H9 (cell line): ENCODE measurements around the gene MTTP. TPM values are rescaled to one million over a fixed set of nuclear protein-coding genes. Genes with fewer than 3 reads are reported as not detected.

ENCODE experiments used
- DNase-seq: peaks from one replicate; pipeline ENCODE4 v3.0.0-alpha.2; 2017
- H2AFZ ChIP-seq: one replicate; pipeline ENCODE4 v1.6.1; 2013; ENCODE audit warnings: mild to moderate bottlenecking, low read length, control low read depth, moderate library complexity
- H2AK5ac ChIP-seq: 2 replicates; pipeline ENCODE4 v1.6.1; 2013; ENCODE audit warnings: low read length, control low read depth, mixed read lengths; ENCODE audit not compliant: insufficient read length
- H2BK120ac ChIP-seq: one replicate; pipeline ENCODE4 v1.6.1; 2013; ENCODE audit warnings: low read depth, mild to moderate bottlenecking, low read length, control low read depth, inconsistent platforms; ENCODE audit not compliant: poor library complexity, severe bottlenecking
- H2BK12ac ChIP-seq: 2 replicates; pipeline ENCODE4 v1.6.1; 2013; ENCODE audit warnings: low read length, control low read depth, mixed read lengths, low read depth; ENCODE audit not compliant: insufficient read length
- H2BK15ac ChIP-seq: 2 replicates; pipeline ENCODE4 v1.6.1; 2013; ENCODE audit warnings: low read depth, low read length, control low read depth
- H2BK20ac ChIP-seq: one replicate; pipeline ENCODE4 v1.6.1; 2013; ENCODE audit warnings: low read depth, mild to moderate bottlenecking, low read length, control low read depth, inconsistent platforms; ENCODE audit not compliant: poor library complexity, severe bottlenecking
- H2BK5ac ChIP-seq: 2 replicates; pipeline ENCODE4 v1.6.1; 2013; ENCODE audit warnings: low read length, control low read depth, mixed read lengths; ENCODE audit not compliant: insufficient read length
- H3K14ac ChIP-seq: 2 replicates; pipeline ENCODE4 v1.6.1; 2013; ENCODE audit warnings: low read length, control low read depth; ENCODE audit not compliant: insufficient read depth
- H3K18ac ChIP-seq: 2 replicates; pipeline ENCODE4 v1.6.1; 2013; ENCODE audit warnings: low read depth, mild to moderate bottlenecking, mixed read lengths, low read length, control low read depth; ENCODE audit not compliant: insufficient read length
- H3K23ac ChIP-seq: 2 replicates; pipeline ENCODE4 v1.6.1; 2013; ENCODE audit warnings: low read length, control low read depth, mixed read lengths, low read depth; ENCODE audit not compliant: insufficient read length
- H3K23me2 ChIP-seq: 2 replicates; pipeline ENCODE4 v1.6.1; 2013; ENCODE audit warnings: low read depth, mild to moderate bottlenecking, mixed read lengths, low read length, control low read depth; ENCODE audit not compliant: insufficient read length, poor library complexity, severe bottlenecking
- H3K27ac ChIP-seq: 2 replicates; pipeline ENCODE4 v1.5.1; 2013; ENCODE audit warnings: low read length, control low read depth, mixed read lengths, low read depth; ENCODE audit not compliant: insufficient read length
- H3K27me3 ChIP-seq: 2 replicates; pipeline ENCODE4 v1.6.1; 2013; ENCODE audit warnings: low read length, control low read depth, inconsistent platforms; ENCODE audit not compliant: insufficient read depth
- H3K4ac ChIP-seq: 2 replicates; pipeline ENCODE4 v1.6.1; 2013; ENCODE audit warnings: low read depth, mild to moderate bottlenecking, control low read depth, inconsistent platforms, low read length, moderate library complexity
- H3K4me1 ChIP-seq: 2 replicates; pipeline ENCODE4 v1.6.1; 2013; ENCODE audit warnings: low read length, control low read depth, inconsistent platforms; ENCODE audit not compliant: insufficient read depth
- H3K4me2 ChIP-seq: 2 replicates; pipeline ENCODE4 v1.6.1; 2013; ENCODE audit warnings: low read length, control low read depth, mixed read lengths; ENCODE audit not compliant: insufficient read length, insufficient read depth
- H3K56ac ChIP-seq: 2 replicates; pipeline ENCODE4 v1.6.1; 2013; ENCODE audit warnings: low read depth, mild to moderate bottlenecking, mixed read lengths, low read length, control low read depth; ENCODE audit not compliant: insufficient read length
- H3K79me1 ChIP-seq: 2 replicates; pipeline ENCODE4 v1.6.1; 2013; ENCODE audit warnings: low read depth, mild to moderate bottlenecking, moderate library complexity, low read length, control low read depth, inconsistent platforms; ENCODE audit not compliant: insufficient read depth, poor library complexity, severe bottlenecking
- H3K79me2 ChIP-seq: 2 replicates; pipeline ENCODE4 v1.6.1; 2013; ENCODE audit warnings: low read length, control low read depth, inconsistent platforms; ENCODE audit not compliant: insufficient read depth
- H3K9ac ChIP-seq: 2 replicates; pipeline ENCODE4 v1.6.1; 2013; ENCODE audit warnings: low read length, control low read depth, mixed read lengths; ENCODE audit not compliant: insufficient read length; ENCODE audit errors: extremely low read depth
- H3K9me3 ChIP-seq: one replicate; pipeline ENCODE4 v1.6.1; 2013; ENCODE audit warnings: low read depth, low read length, inconsistent platforms; ENCODE audit not compliant: control insufficient read depth
- H3T11ph ChIP-seq: one replicate; pipeline ENCODE4 v1.6.1; 2013; ENCODE audit warnings: mild to moderate bottlenecking, low read length, control low read depth, inconsistent platforms
- H4K20me1 ChIP-seq: one replicate; pipeline ENCODE4 v1.6.1; 2013; ENCODE audit not compliant: control insufficient read depth, insufficient read length, insufficient read depth
- H4K5ac ChIP-seq: 2 replicates; pipeline ENCODE4 v1.6.1; 2013; ENCODE audit warnings: low read depth, mild to moderate bottlenecking, mixed read lengths, low read length, control low read depth; ENCODE audit not compliant: insufficient read length
- H4K8ac ChIP-seq: replicated peaks from 2 replicates; pipeline ENCODE4 v1.6.1; 2013; ENCODE audit warnings: low read length, control low read depth, mixed read lengths, low read depth; ENCODE audit not compliant: insufficient read length
- H4K91ac ChIP-seq: 2 replicates; pipeline ENCODE4 v1.6.1; 2013; ENCODE audit warnings: low read depth, mild to moderate bottlenecking, moderate library complexity, mixed read lengths, low read length, control low read depth; ENCODE audit not compliant: insufficient read length
- H3K27ac Mint-ChIP-seq, 3 experiments: 2 replicates in 2 of 3; 3 replicates in 1 of 3; pipeline ENCODE4 v1.8.0; 2020 to 2021; ENCODE audit warnings: mixed read lengths in 3 of 3, mild to moderate bottlenecking in 1 of 3, moderate library complexity in 1 of 3
- H3K27me3 Mint-ChIP-seq: 2 replicates; pipeline ENCODE4 v1.8.0; 2021; ENCODE audit warnings: low read depth, mild to moderate bottlenecking, moderate library complexity, mixed read lengths
- H3K36me3 Mint-ChIP-seq, 3 experiments: 2 replicates in 2 of 3; 3 replicates in 1 of 3; pipeline ENCODE4 v1.8.0; 2020 to 2021; ENCODE audit warnings: low read depth in 3 of 3, mixed read lengths in 3 of 3; ENCODE audit not compliant: insufficient read depth in 1 of 3
- H3K4me1 Mint-ChIP-seq, 2 experiments: 2 replicates each; pipeline ENCODE4 v1.8.0; 2020; ENCODE audit warnings: mixed read lengths in 2 of 2
- H3K4me3 Mint-ChIP-seq, 2 experiments: 2 replicates in 1 of 2; 3 replicates in 1 of 2; pipeline ENCODE4 v1.8.0; 2020 to 2021; ENCODE audit warnings: mild to moderate bottlenecking in 2 of 2, mixed read lengths in 2 of 2, moderate library complexity in 1 of 2
- H3K9me3 Mint-ChIP-seq, 2 experiments: 2 replicates in 1 of 2; 3 replicates in 1 of 2; pipeline ENCODE4 v1.8.0; 2020; ENCODE audit warnings: mild to moderate bottlenecking in 2 of 2, mixed read lengths in 2 of 2, moderate library complexity in 1 of 2
- CTCF ChIP-seq: fragments of 200-600 bp; sonication (generic); conservative IDR thresholded peaks from 3 replicates; pipeline ENCODE4 v1.8.0; 2021; ENCODE audit warnings: antibody characterized with exemption, mild to moderate bottlenecking
- WGBS: extraction: QIAGEN DNeasy Blood & Tissue Kit; methylation state at CpG from one replicate; pipeline ENCODE4 v1.1.7; 2013; ENCODE audit warnings: missing lambda C conversion rate, low lambda C conversion rate, mixed read lengths; ENCODE audit not compliant: insufficient read length; ENCODE audit errors: extremely low coverage; 5-methylcytosine and 5-hydroxymethylcytosine counted together
- total RNA-seq: library from RNA; stranded (reverse); gene quantifications from 2 replicates; pipeline ENCODE4 v1.2.1, GENCODE V29; 2021

MTTP gene
- total RNA-seq, 1 experiment from 2014 or later = 0.46 TPM

GRCh38 chr4:99644453-99644852, 69.8 kb downstream of the MTTP start:
- H2BK120ac ChIP-seq = no peak overlapping the region
- H3K4me2 ChIP-seq = no peak overlapping the region
- H3K4me1 ChIP-seq = peaks cover 9% of the 10 kb centered on the region; the same call in 1 of the 2 replicates
- no peak overlapping the region for H3K23ac ChIP-seq
- no CpG with 5 or more reads among the region's 5 CpGs for whole genome bisulfite sequencing
- Mint-ChIP-seq H3K27ac (0 out of 7 replicates have a peak overlapping the region, but pooled peaks of 1 of the 3 experiments have one; percentile 2), H3K36me3 (no peaks in the 10 kb centered on the region), H3K4me1 (peaks cover 36 to 57% of the 10 kb centered on the region in 2 experiments), H3K27me3 (peaks cover 70% of the 10 kb centered on the region), H3K4me3 (peak overlapping the region; percentile 1 to 28; a peak in 3 of 5 replicates), H3K9me3 (no peaks in the 10 kb centered on the region; a peak in 2 of 5 replicates)
- H3K4ac ChIP-seq = no peak overlapping the region
- H2AFZ ChIP-seq = no peak overlapping the region
- H3K27me3 ChIP-seq = peaks cover 3% of the 10 kb centered on the region; the same call in 1 of the 2 replicates
- H3K27ac ChIP-seq = no peak overlapping the region
- H3K18ac ChIP-seq = no peak overlapping the region
- H4K91ac ChIP-seq = no peak overlapping the region
- TF ChIP-seq CTCF = no peak
- H3K56ac ChIP-seq = no peak overlapping the region
- no peak overlapping the region for H3K14ac ChIP-seq
- no peak for DNase-seq
- no peaks in the 10 kb centered on the region for H3K79me2 ChIP-seq
- H4K5ac ChIP-seq = no peak overlapping the region
- H3T11ph ChIP-seq = no peak overlapping the region
- no peak overlapping the region for H2AK5ac ChIP-seq
- H2BK5ac ChIP-seq = no peak overlapping the region
- H3K9me3 ChIP-seq = no peaks in the 10 kb centered on the region
- H4K8ac ChIP-seq = no peak overlapping the region
- no peak overlapping the region for H3K9ac ChIP-seq
- H3K79me1 ChIP-seq = no peaks in the 10 kb centered on the region
- no peaks in the 10 kb centered on the region for H3K23me2 ChIP-seq
- H2BK20ac ChIP-seq = no peak overlapping the region
- no peak overlapping the region for H2BK12ac ChIP-seq
- H4K20me1 ChIP-seq = no peaks in the 10 kb centered on the region
- H2BK15ac ChIP-seq = no peak overlapping the region
